ENCODE results near the gene TMEM167A. TPM values are rescaled to one million over a fixed set of nuclear protein-coding genes. Genes with fewer than 3 reads are reported as not detected.

The TMEM167A gene
- total RNA-seq, 1 experiment from 2014 or later: 59.0 TPM

GRCh38 chr5:83048811-83049210, 28.4 kb downstream of the TMEM167A start:
- in situ Hi-C loops (cut with HindIII; ENCODE audit: low pct_unique_long_range_greater_than_20kb, low sequenced_read_pairs): no loop called here

GRCh38 chr5:83048277-83048676, 28.9 kb downstream of the TMEM167A start:
- no peak for DNase-seq (ENCODE audit: low read depth)
- in situ Hi-C loops (cut with HindIII; ENCODE audit: low pct_unique_long_range_greater_than_20kb, low sequenced_read_pairs): no loop called here

More at GRCh38 chr5:83048811-83049210, 28.4 kb downstream of the TMEM167A start:
- no peak for DNase-seq (ENCODE audit: low read depth)

- DNase-seq (ENCODE audit: low read depth): no peak
- in situ Hi-C loops (cut with HindIII; ENCODE audit: low pct_unique_long_range_greater_than_20kb, low sequenced_read_pairs): no loop called here
These were observed 32.3 kb downstream of the TMEM167A start for GRCh38 chr5:83044926-83045325.

GRCh38 chr5:83042507-83042906, 34.7 kb downstream of the TMEM167A start:
- no peak for DNase-seq (ENCODE audit: low read depth)
- in situ Hi-C loops (cut with HindIII; ENCODE audit: low pct_unique_long_range_greater_than_20kb, low sequenced_read_pairs): no loop called here

- in situ Hi-C loops (cut with HindIII; ENCODE audit: low pct_unique_long_range_greater_than_20kb, low sequenced_read_pairs): no loop called here
- no peak for DNase-seq (ENCODE audit: low read depth)
These were observed 38.3 kb downstream of the TMEM167A start for GRCh38 chr5:83038924-83039323.

- in situ Hi-C loops (cut with HindIII; ENCODE audit: low pct_unique_long_range_greater_than_20kb, low sequenced_read_pairs): no loop called here
- DNase-seq (ENCODE audit: low read depth): no peak
These were observed 40.1 kb downstream of the TMEM167A start for GRCh38 chr5:83036991-83037575.

GRCh38 chr5:83035373-83036100, 41.7 kb downstream of the TMEM167A start:
- in situ Hi-C loops (cut with HindIII; ENCODE audit: low pct_unique_long_range_greater_than_20kb, low sequenced_read_pairs): no loop called here
- no peak for DNase-seq (ENCODE audit: low read depth)

GRCh38 chr5:83034528-83035207, 42.5 kb downstream of the TMEM167A start:
- DNase-seq (ENCODE audit: low read depth): no peak
- in situ Hi-C loops (cut with HindIII; ENCODE audit: low pct_unique_long_range_greater_than_20kb, low sequenced_read_pairs): no loop called here

- no peak for DNase-seq (ENCODE audit: low read depth)
- in situ Hi-C loops (cut with HindIII; ENCODE audit: low pct_unique_long_range_greater_than_20kb, low sequenced_read_pairs): no loop called here
These were observed 43.2 kb downstream of the TMEM167A start for GRCh38 chr5:83034036-83034435.

GRCh38 chr5:83031381-83031780, 45.8 kb downstream of the TMEM167A start:
- no peak for DNase-seq (ENCODE audit: low read depth)
- in situ Hi-C loops (cut with HindIII; ENCODE audit: low pct_unique_long_range_greater_than_20kb, low sequenced_read_pairs): no loop called here

GRCh38 chr5:83029912-83030311, 47.3 kb downstream of the TMEM167A start:
- DNase-seq (ENCODE audit: low read depth): peak; percentile 60
- in situ Hi-C loops (cut with HindIII; ENCODE audit: low pct_unique_long_range_greater_than_20kb, low sequenced_read_pairs): no loop called here

- in situ Hi-C loops (cut with HindIII; ENCODE audit: low pct_unique_long_range_greater_than_20kb, low sequenced_read_pairs): no loop called here
- DNase-seq (ENCODE audit: low read depth): no peak
These were observed 50.1 kb downstream of the TMEM167A start for GRCh38 chr5:83026930-83027687.

GRCh38 chr5:83026516-83026915, 50.7 kb downstream of the TMEM167A start:
- in situ Hi-C loops (cut with HindIII; ENCODE audit: low pct_unique_long_range_greater_than_20kb, low sequenced_read_pairs): no loop called here
- no peak for DNase-seq (ENCODE audit: low read depth)

- DNase-seq (ENCODE audit: low read depth): no peak
- in situ Hi-C loops (cut with HindIII; ENCODE audit: low pct_unique_long_range_greater_than_20kb, low sequenced_read_pairs): no loop called here
These were observed 51.3 kb downstream of the TMEM167A start for GRCh38 chr5:83025690-83026478.

GRCh38 chr5:83022334-83022733, 54.9 kb downstream of the TMEM167A start:
- in situ Hi-C loops (cut with HindIII; ENCODE audit: low pct_unique_long_range_greater_than_20kb, low sequenced_read_pairs): no loop called here

GRCh38 chr5:83015676-83016075, 61.5 kb downstream of the TMEM167A start:
- DNase-seq (ENCODE audit: low read depth): no peak
- in situ Hi-C loops (cut with HindIII; ENCODE audit: low pct_unique_long_range_greater_than_20kb, low sequenced_read_pairs): no loop called here

More at GRCh38 chr5:83022334-83022733, 54.9 kb downstream of the TMEM167A start:
- DNase-seq (ENCODE audit: low read depth): no peak

- no peak for DNase-seq (ENCODE audit: low read depth)
- in situ Hi-C loops (cut with HindIII; ENCODE audit: low pct_unique_long_range_greater_than_20kb, low sequenced_read_pairs): no loop called here
These were observed 65.2 kb downstream of the TMEM167A start for GRCh38 chr5:83011985-83012384.

GRCh38 chr5:83009408-83009807, 67.8 kb downstream of the TMEM167A start:
- in situ Hi-C loops (cut with HindIII; ENCODE audit: low pct_unique_long_range_greater_than_20kb, low sequenced_read_pairs): no loop called here
- no peak for DNase-seq (ENCODE audit: low read depth)
